Right cardiac atrium (tissue), 5 donors: ENCODE results near the gene TRIM5. TPM values are rescaled to one million over a fixed set of nuclear protein-coding genes. Genes with fewer than 3 reads are reported as not detected.
A peak's percentile ranks its signal among the peaks of the same experiment; 100 is the strongest.
"Not testable (repeated sequence)": the region's sequence is repeated elsewhere in the genome, so short reads cannot be mapped to it uniquely, and the experiment has no call there.

ENCODE experiments used
- ATAC-seq, 2 donors: fragments of 200-7000 bp; cut with Tn5 transposase; one replicate each; pipeline versions ENCODE4 v1.8.0 to v1.9.1; 2020; ENCODE audit warnings: moderate library complexity in 2 of 2, mild to moderate bottlenecking in 1 of 2
- DNase-seq, 3 donors: peaks; one replicate each; pipeline ENCODE4 v3.0.0-alpha.2; 2020
- H3K27ac ChIP-seq: one replicate; pipeline ENCODE4 v1.5.1; 2013; ENCODE audit warnings: mild to moderate bottlenecking, low read length, control low read depth, moderate library complexity
- H3K27me3 ChIP-seq: one replicate; pipeline ENCODE4 v1.6.1; 2013; ENCODE audit not compliant: control insufficient read depth, insufficient read depth
- H3K4me1 ChIP-seq: one replicate; pipeline ENCODE4 v1.6.1; 2013; ENCODE audit warnings: low read length; ENCODE audit not compliant: control insufficient read depth, insufficient read depth
- H3K4me3 ChIP-seq: one replicate; pipeline ENCODE4 v1.5.1; 2013; ENCODE audit warnings: low read length, control low read depth
- H3K9me3 ChIP-seq: one replicate; pipeline ENCODE4 v1.6.1; 2013; ENCODE audit warnings: low read length; ENCODE audit not compliant: control insufficient read depth
- WGBS: extraction: QIAGEN DNeasy Blood & Tissue Kit; methylation state at CpG from one replicate; pipeline ENCODE4 v1.1.7; 2013; 5-methylcytosine and 5-hydroxymethylcytosine counted together
- intact Hi-C, 4 donors: fragments of 100-400 bp; cut with DNase I; formaldehyde crosslinking; loops; one replicate each; pipeline versions ENCODE4 v1.11.0 to v1.14.0; 2022 to 2023
- long read RNA-seq, 4 donors: library from polyadenylated mRNA; unstranded; transcript quantifications; one replicate each; pipeline ENCODE4 v2.0.0, GENCODE V29; 2020 to 2021
- polyA plus RNA-seq: library from polyadenylated mRNA; stranded (reverse); fragments of 200-250 nt; gene quantifications from one replicate; pipeline ENCODE4 v1.2.3, GENCODE V29; 2013
- total RNA-seq, 4 donors: library from RNA; stranded (reverse); fragmentation: NEBNext Ultra II Directional; extraction: Animal tissue kit (Norgen Biotek cat#: 25700); gene quantifications; one replicate each; pipeline ENCODE4 v1.2.1, GENCODE V29; 2021
- donor health status: healthy with polysubstance abuse.
- donor health status: DM: no; HTN: yes; CAD: no.
- donor health status: DM: no; HTN: no; CAD: no.
- donor health status: DM: no; HTN: yes; CAD: no; lungs with severe emphysema.
- donor health status: DM: yes; HTN: yes; CAD: no.

TRIM5 gene, protein sequence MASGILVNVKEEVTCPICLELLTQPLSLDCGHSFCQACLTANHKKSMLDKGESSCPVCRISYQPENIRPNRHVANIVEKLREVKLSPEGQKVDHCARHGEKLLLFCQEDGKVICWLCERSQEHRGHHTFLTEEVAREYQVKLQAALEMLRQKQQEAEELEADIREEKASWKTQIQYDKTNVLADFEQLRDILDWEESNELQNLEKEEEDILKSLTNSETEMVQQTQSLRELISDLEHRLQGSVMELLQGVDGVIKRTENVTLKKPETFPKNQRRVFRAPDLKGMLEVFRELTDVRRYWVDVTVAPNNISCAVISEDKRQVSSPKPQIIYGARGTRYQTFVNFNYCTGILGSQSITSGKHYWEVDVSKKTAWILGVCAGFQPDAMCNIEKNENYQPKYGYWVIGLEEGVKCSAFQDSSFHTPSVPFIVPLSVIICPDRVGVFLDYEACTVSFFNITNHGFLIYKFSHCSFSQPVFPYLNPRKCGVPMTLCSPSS
- 10 to 100 TPM in 2 of 4 donors, 1 to 10 TPM in 2; 7.9 to 11.7 (median 9.6) TPM for total RNA-seq
- polyA plus RNA-seq: 6.3 TPM
- long read RNA-seq, donor 1, transcript TRIM5-202 (8 exons, 2,991 nt): major isoform, 7 of 24 reads
- long read RNA-seq, donor 1, partial matches to known transcripts: 2 of 24 reads
- long read RNA-seq, donor 1, other reads (novel, unspliced or antisense): 14 of 24 reads
- long read RNA-seq, donor 2, partial matches to known transcripts: 0 of 2 reads
- long read RNA-seq, donor 2, other reads (novel, unspliced or antisense): 1 of 2 reads
- long read RNA-seq, donor 3, transcript TRIM5-202 (8 exons, 2,991 nt): major isoform, 17 of 41 reads
- long read RNA-seq, donor 3, partial matches to known transcripts: 3 of 41 reads
- long read RNA-seq, donor 3, other reads (novel, unspliced or antisense): 21 of 41 reads
- long read RNA-seq, donor 4, partial matches to known transcripts: 0 of 2 reads
- long read RNA-seq, donor 4, other reads (novel, unspliced or antisense): 1 of 2 reads

DNA sequence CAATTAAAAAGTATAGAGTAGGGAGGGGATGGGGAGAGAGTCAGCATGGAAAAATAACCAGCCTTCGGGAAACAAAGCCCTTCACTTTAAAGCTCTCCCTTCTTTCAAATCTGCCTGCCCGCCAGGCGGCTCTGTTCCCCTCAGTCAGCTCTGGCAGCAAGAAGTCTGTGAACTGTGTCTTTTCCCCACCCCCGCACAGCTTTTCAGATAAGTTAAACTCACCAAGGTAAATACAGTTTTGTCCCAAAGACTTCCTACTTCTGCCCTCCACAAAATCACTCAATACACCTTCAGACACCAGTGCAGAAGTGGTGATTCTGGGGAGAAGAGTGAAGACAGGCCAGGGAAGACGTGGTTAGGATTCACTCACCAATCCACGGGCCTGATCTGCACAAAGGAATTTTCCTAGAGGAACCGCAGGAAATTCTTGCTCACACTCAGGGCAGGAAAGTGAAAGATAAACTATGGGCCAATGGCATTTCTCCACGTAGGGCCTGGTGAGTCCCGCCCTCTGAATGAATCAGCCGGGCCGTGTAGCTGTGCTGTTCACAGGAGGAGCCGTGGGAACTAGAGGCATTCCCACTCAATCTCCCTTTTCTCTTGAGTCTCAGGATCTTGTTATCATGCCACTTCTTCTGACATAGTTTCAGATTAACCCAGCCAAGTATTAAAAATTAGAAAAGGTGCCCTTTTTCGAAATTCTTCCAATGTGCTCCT is at the start of gene TRIM5:
TSS of gene TRIM5 (minus strand) at position 429 of the 717 bp plus-strand sequence. CDS start 4,897 bp downstream, outside the sequence.
- no peaks in the 10 kb centered on the region for H3K27me3 ChIP-seq
- peak; percentile 99 for ATAC-seq
- H3K27ac ChIP-seq: peak within 1 kb of the TSS; percentile 99
- no peaks in the 10 kb centered on the region for H3K4me1 ChIP-seq
- DNase-seq: peak; percentile 87 to 93 (median 90)
- intact Hi-C loops: no loop called here
- WGBS: 2% methylated on average over 13 of the region's 13 CpGs
- H3K4me3 ChIP-seq: peak within 1 kb of the TSS; percentile 92
- H3K9me3 ChIP-seq: no peaks in the 10 kb centered on the region

GRCh38 chr11:5727691-5728090 is 42.8 kb upstream of the TRIM5 start:
- Histone ChIP-seq H3K27ac (no peak overlapping the region), H3K9me3 (no peaks in the 10 kb centered on the region), H3K4me1 (no peaks in the 10 kb centered on the region), H3K4me3 (no peak overlapping the region), H3K27me3 (no peaks in the 10 kb centered on the region)
- intact Hi-C loops: no loop called here
- DNase-seq (no peak), ATAC-seq (no peak)
- WGBS: 79% methylated on average over 1 of the region's 1 CpG

GRCh38 chr11:5726351-5726750 is 41.5 kb upstream of the TRIM5 start:
- Histone ChIP-seq H3K4me3 (no peak overlapping the region), H3K9me3 (no peaks in the 10 kb centered on the region), H3K27me3 (no peaks in the 10 kb centered on the region), H3K27ac (no peak overlapping the region), H3K4me1 (no peaks in the 10 kb centered on the region)
- DNase-seq (no peak), ATAC-seq (no peak)
- intact Hi-C loops: no loop called here
- 87% methylated on average over 1 of the region's 1 CpG for WGBS

- H3K27ac ChIP-seq: no peak overlapping the region
- H3K4me1 ChIP-seq: no peaks in the 10 kb centered on the region
- H3K27me3 ChIP-seq: no peaks in the 10 kb centered on the region
- intact Hi-C loops: no loop called here
- 77% methylated on average over 2 of the region's 2 CpGs for WGBS
- DNase-seq (no peak), ATAC-seq (no peak)
- no peaks in the 10 kb centered on the region for H3K9me3 ChIP-seq
- H3K4me3 ChIP-seq: no peak overlapping the region
These were observed 37.7 kb upstream of the TRIM5 start for GRCh38 chr11:5722622-5723021.

- no peak for DNase-seq
- intact Hi-C loops: no loop called here
- Histone ChIP-seq H3K27ac (no peak overlapping the region), H3K27me3 (no peaks in the 10 kb centered on the region), H3K4me1 (no peaks in the 10 kb centered on the region), H3K9me3 (no peaks in the 10 kb centered on the region), H3K4me3 (no peak overlapping the region)
- 94% methylated on average over 3 of the region's 3 CpGs for whole genome bisulfite sequencing
- no peak for ATAC-seq
These were observed 35.0 kb upstream of the TRIM5 start for GRCh38 chr11:5719703-5720495.

- ATAC-seq, H3K4me1 ChIP-seq, H3K27me3 ChIP-seq, H3K4me3 ChIP-seq, intact Hi-C loops, DNase-seq, H3K9me3 ChIP-seq, H3K27ac ChIP-seq: not testable (repeated sequence)
- WGBS: 94% methylated on average over 1 of the region's 1 CpG
These were observed 31.6 kb upstream of the TRIM5 start for GRCh38 chr11:5716518-5716917.

GRCh38 chr11:5713695-5714094 is 28.8 kb upstream of the TRIM5 start:
- no peak overlapping the region for H3K4me3 ChIP-seq
- no peaks in the 10 kb centered on the region for H3K9me3 ChIP-seq
- no peaks in the 10 kb centered on the region for H3K4me1 ChIP-seq
- H3K27ac ChIP-seq: no peak overlapping the region
- 49% methylated on average over 5 of the region's 5 CpGs for WGBS
- H3K27me3 ChIP-seq: no peaks in the 10 kb centered on the region
- ATAC-seq (no peak), DNase-seq (no peak)
- intact Hi-C loops: no loop called here

- H3K27ac ChIP-seq: no peak overlapping the region
- ATAC-seq (no peak), DNase-seq (no peak)
- intact Hi-C loops: no loop called here
- H3K4me1 ChIP-seq: no peaks in the 10 kb centered on the region
- H3K9me3 ChIP-seq: no peaks in the 10 kb centered on the region
- no peak overlapping the region for H3K4me3 ChIP-seq
- H3K27me3 ChIP-seq: no peaks in the 10 kb centered on the region
- WGBS: 83% methylated on average over 1 of the region's 1 CpG
These were observed 27.6 kb upstream of the TRIM5 start for GRCh38 chr11:5712507-5712906.

DNA sequence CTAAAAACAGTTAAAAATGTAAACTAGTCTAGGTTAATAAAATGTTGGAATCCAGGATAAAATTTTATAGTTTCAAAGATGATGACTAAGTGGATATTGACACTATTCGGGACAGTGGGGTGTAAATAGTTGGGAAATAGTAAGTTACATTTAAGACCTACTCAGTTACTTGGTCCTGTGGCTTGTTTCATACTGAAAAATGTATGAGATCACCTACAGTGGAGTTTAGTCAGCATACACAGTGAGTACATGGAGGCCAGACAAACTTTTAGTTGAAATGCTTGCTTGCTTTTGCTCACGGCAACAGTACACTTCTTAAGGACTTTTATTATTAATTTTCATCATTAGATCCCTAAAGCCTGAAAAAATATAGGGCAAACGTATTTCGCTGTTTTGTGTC is 20.8 kb upstream of the TRIM5 start:
- H3K9me3 ChIP-seq: no peaks in the 10 kb centered on the region
- H3K4me3 ChIP-seq: no peak overlapping the region
- no peaks in the 10 kb centered on the region for H3K4me1 ChIP-seq
- WGBS: 93% methylated on average over 4 of the region's 4 CpGs
- H3K27ac ChIP-seq: no peak overlapping the region
- ATAC-seq (no peak), DNase-seq (no peak)
- no peaks in the 10 kb centered on the region for H3K27me3 ChIP-seq
- intact Hi-C loops: no loop called here
